PC-9 (cell line): ENCODE results near the gene THSD7B. TPM values are rescaled to one million over a fixed set of nuclear protein-coding genes. Genes with fewer than 3 reads are reported as not detected.

Source experiments
- BruUV-seq: library from RNA; stranded (reverse); fragments of 400-500 nt; replicated peaks from 2 replicates; lab custom pipeline; 2021; lab: Mats Ljungman, UMichigan
- CTCF ChIA-PET: fragments of 300-600 bp; sonication (Branson Sonifier 250); formaldehyde crosslinking; loops from one replicate; lab custom pipeline; 2022; ENCODE audit warnings: antibody characterized with exemption; lab: Charles Lee
- POLR2A ChIA-PET: fragments of 300-600 bp; sonication (Branson Sonifier 250); formaldehyde crosslinking; loops from one replicate; lab custom pipeline; 2022; ENCODE audit warnings: antibody characterized with exemption; ENCODE audit not compliant: unreplicated experiment; lab: Charles Lee
- DNase-seq, 2 experiments: peaks; one replicate each; pipeline versions ENCODE4 v3.0.0 to v3.0.0-alpha.2; 2015 to 2022; ENCODE audit warnings: mixed read lengths in 1 of 2
- H2AFZ ChIP-seq: fragments of 200-600 bp; sonication (generic); 2 replicates; pipeline ENCODE4 v1.8.1; 2017; ENCODE audit warnings: antibody characterized with exemption
- H3F3A ChIP-seq: fragments of 200-600 bp; sonication (generic); 2 replicates; pipeline ENCODE4 v1.8.1; 2017; ENCODE audit warnings: antibody characterized with exemption, mild to moderate bottlenecking, low read depth; ENCODE audit not compliant: insufficient read depth
- H3K27ac ChIP-seq: fragments of 200-600 bp; sonication (generic); 2 replicates; pipeline ENCODE4 v1.6.1; 2016; ENCODE audit warnings: mixed run types
- H3K27me3 ChIP-seq: fragments of 200-600 bp; sonication (generic); 2 replicates; pipeline ENCODE4 v1.6.1; 2016; ENCODE audit warnings: low read depth, mixed run types; ENCODE audit not compliant: insufficient read depth
- H3K36me3 ChIP-seq: fragments of 200-600 bp; sonication (generic); 2 replicates; pipeline ENCODE4 v1.6.1; 2016; ENCODE audit warnings: low read depth, mixed run types
- H3K4me1 ChIP-seq: fragments of 200-600 bp; sonication (generic); replicated peaks from 2 replicates; pipeline ENCODE4 v1.6.1; 2016; ENCODE audit warnings: mixed run types; ENCODE audit not compliant: insufficient read depth
- H3K4me2 ChIP-seq: fragments of 200-600 bp; sonication (generic); 2 replicates; pipeline ENCODE4 v1.6.1; 2017; ENCODE audit warnings: mixed run types
- H3K4me3 ChIP-seq: fragments of 200-600 bp; sonication (generic); 2 replicates; pipeline ENCODE4 v1.6.1; 2016; ENCODE audit warnings: mixed run types
- H3K79me2 ChIP-seq: fragments of 200-600 bp; sonication (generic); 2 replicates; pipeline ENCODE4 v1.6.1; 2017; ENCODE audit warnings: low read depth, mixed run types
- H3K9me2 ChIP-seq: fragments of 200-600 bp; sonication (generic); 2 replicates; pipeline ENCODE4 v1.8.1; 2017; ENCODE audit warnings: mild to moderate bottlenecking; ENCODE audit not compliant: insufficient read depth
- H3K9me3 ChIP-seq: fragments of 200-600 bp; sonication (generic); 2 replicates; pipeline ENCODE4 v1.8.1; 2016; ENCODE audit warnings: low read depth; ENCODE audit not compliant: insufficient read depth
- H4K20me1 ChIP-seq: fragments of 200-600 bp; sonication (generic); 2 replicates; pipeline ENCODE4 v1.8.1; 2017; ENCODE audit not compliant: insufficient read depth
- CTCF ChIP-seq: fragments of 200-600 bp; sonication (generic); conservative IDR thresholded peaks from 2 replicates; pipeline ENCODE4 v1.6.1; 2017; ENCODE audit warnings: mixed run types, antibody characterized with exemption, mild to moderate bottlenecking, moderate library complexity
- EZH2 ChIP-seq: fragments of 200-600 bp; sonication (generic); IDR thresholded peaks from 2 replicates; pipeline ENCODE4 v1.8.0; 2017; ENCODE audit warnings: antibody characterized with exemption, low read depth
- intact Hi-C: fragments of 100-400 bp; cut with micrococcal nuclease; formaldehyde crosslinking; loops from one replicate; pipeline ENCODE4 v1.10.0; 2022; ENCODE audit not compliant: unreplicated experiment
- total RNA-seq: library from RNA; stranded (reverse); gene quantifications from 2 replicates; pipeline ENCODE4 v1.2.3, GENCODE V29; 2021

The THSD7B gene
- total RNA-seq, 1 experiment from 2014 or later: not detected

- BruUV-seq: no TSS peak
- H3K9me3 ChIP-seq: no peaks in the 10 kb centered on the region
- no peak overlapping the region for H3K27ac ChIP-seq
- no peaks in the 10 kb centered on the region for H3K27me3 ChIP-seq
- no peaks in the 10 kb centered on the region for H3F3A ChIP-seq
- H3K4me1 ChIP-seq: no peaks in the 10 kb centered on the region
- no peaks in the 10 kb centered on the region for H4K20me1 ChIP-seq
- ChIA-PET CTCF (no interaction called here), POLR2A (no interaction called here)
- H2AFZ ChIP-seq: no peak overlapping the region
- TF ChIP-seq CTCF (no peak), EZH2 (no peak)
- no peaks in the 10 kb centered on the region; the same call in 1 of the 2 replicates for H3K9me2 ChIP-seq
- no peaks in the 10 kb centered on the region for H3K36me3 ChIP-seq
- no peak for DNase-seq
- H3K79me2 ChIP-seq: no peaks in the 10 kb centered on the region
- H3K4me2 ChIP-seq: no peak overlapping the region
- intact Hi-C loops: no loop called here
- H3K4me3 ChIP-seq: no peak overlapping the region
These were observed 440.7 kb downstream of the THSD7B start for GRCh38 chr2:137206069-137206468.

- Histone ChIP-seq H3K36me3 (no peaks in the 10 kb centered on the region), H3F3A (no peaks in the 10 kb centered on the region), H3K4me1 (no peaks in the 10 kb centered on the region), H3K79me2 (no peaks in the 10 kb centered on the region), H3K27ac (no peak overlapping the region), H2AFZ (no peak overlapping the region), H3K9me3 (no peaks in the 10 kb centered on the region), H3K9me2 (no peaks in the 10 kb centered on the region), H3K4me3 (no peak overlapping the region), H3K4me2 (no peak overlapping the region), H3K27me3 (no peaks in the 10 kb centered on the region), H4K20me1 (no peaks in the 10 kb centered on the region)
- intact Hi-C loops: no loop called here
- DNase-seq: no peak
- TF ChIP-seq CTCF: no peak
- no peak for TF ChIP-seq EZH2
- POLR2A ChIA-PET: no interaction called here
- no TSS peak for BruUV-seq
- CTCF ChIA-PET: no interaction called here
These were observed 441.7 kb downstream of the THSD7B start for GRCh38 chr2:137207030-137207429.

GRCh38 chr2:137208431-137208891 is 443.1 kb downstream of the THSD7B start:
- H4K20me1 ChIP-seq: 0 out of 2 replicates have a peak, but pooled peaks cover 4% of the 10 kb centered on the region
- H3F3A ChIP-seq: no peaks in the 10 kb centered on the region
- H3K4me1 ChIP-seq: no peaks in the 10 kb centered on the region
- POLR2A ChIA-PET: no interaction called here
- no peaks in the 10 kb centered on the region for H3K27me3 ChIP-seq
- H3K27ac ChIP-seq: no peak overlapping the region
- no peak overlapping the region for H2AFZ ChIP-seq
- H3K9me3 ChIP-seq: no peaks in the 10 kb centered on the region
- no TSS peak for BruUV-seq
- no peaks in the 10 kb centered on the region for H3K9me2 ChIP-seq
- no peak for DNase-seq
- H3K4me2 ChIP-seq: no peak overlapping the region
- CTCF ChIA-PET: no interaction called here
- intact Hi-C loops: no loop called here
- no peak overlapping the region for H3K4me3 ChIP-seq
- no peak for TF ChIP-seq EZH2
- no peak for TF ChIP-seq CTCF
- H3K36me3 ChIP-seq: no peaks in the 10 kb centered on the region
- no peaks in the 10 kb centered on the region for H3K79me2 ChIP-seq
